GM19438 (cell line): Measurements from ENCODE around the gene EPHA8.

Source experiments
- ATAC-seq: cut with Tn5 transposase; IDR thresholded peaks from one replicate; pipeline ENCODE4 v1.9.1; 2021; ENCODE audit warnings: low read depth; ENCODE audit not compliant: unreplicated experiment

The EPHA8 gene

GRCh38 chr1:22563671-22564602, 648 bp downstream of the EPHA8 start:
- no peak for ATAC-seq

DNA sequence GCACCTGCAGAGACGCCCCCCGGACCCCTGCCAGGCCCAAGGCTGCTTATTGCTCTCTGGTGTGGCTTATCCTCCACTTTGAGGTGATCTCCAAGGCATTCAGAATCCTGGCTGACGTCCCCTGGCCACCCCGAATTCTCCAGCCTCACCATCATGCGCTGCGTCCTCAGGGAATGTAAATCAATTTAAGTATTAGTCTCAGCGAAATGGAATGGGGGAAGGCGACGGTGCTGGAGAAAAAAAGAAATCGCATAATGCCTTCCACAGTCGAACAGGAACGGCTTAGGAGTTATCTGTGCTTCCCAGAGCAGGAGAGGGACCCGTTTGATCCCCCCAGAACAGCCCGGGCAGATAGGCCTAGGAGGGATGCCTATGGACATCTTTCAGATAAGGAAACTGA, 2.9 kb downstream of the EPHA8 start:
- no peak for ATAC-seq

GRCh38 chr1:22567197-22567596, 3.9 kb downstream of the EPHA8 start:
- no peak for ATAC-seq

GRCh38 chr1:22567994-22568393, 4.7 kb downstream of the EPHA8 start:
- ATAC-seq: no peak

DNA sequence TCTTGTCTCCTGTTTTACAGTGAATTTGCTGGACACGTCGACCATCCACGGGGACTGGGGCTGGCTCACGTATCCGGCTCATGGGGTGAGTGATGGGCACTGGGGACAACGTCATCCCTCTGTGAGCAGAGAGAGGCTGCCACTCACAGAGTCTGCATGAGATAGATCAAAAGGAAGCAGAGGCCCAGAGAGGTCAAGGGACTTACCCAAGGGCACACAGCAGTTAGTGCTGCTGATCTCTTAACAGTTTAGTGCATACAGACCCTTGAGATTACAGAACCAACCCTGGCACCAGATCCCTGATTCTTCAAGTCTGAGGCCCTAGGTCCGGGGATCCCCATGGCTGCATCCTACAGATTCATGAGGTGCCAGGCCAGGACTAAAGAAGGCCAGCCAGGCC, 6.0 kb downstream of the EPHA8 start:
- ATAC-seq: no peak

GRCh38 chr1:22570140-22570909, 7.0 kb downstream of the EPHA8 start:
- ATAC-seq: no peak

DNA sequence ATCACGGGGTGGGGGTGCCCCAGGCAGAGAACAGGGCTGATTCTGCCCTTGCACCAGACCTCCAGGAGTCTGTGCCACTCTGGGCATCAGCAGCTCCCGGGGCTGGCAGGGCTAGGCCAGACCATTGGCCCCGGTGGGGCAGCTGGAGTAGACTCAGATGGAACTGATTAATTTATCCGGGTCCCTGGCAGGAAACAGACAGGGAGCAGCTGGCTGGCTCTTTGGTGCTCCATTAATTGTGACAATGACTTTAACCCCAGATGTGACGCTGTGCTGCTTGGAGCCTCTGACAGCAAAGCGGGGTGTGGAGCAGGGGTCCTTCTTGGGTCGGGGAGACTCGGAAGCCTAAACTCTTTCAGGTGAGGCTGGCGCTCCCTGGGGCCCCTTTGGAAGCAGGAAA, 9.5 kb downstream of the EPHA8 start:
- ATAC-seq: no peak

DNA sequence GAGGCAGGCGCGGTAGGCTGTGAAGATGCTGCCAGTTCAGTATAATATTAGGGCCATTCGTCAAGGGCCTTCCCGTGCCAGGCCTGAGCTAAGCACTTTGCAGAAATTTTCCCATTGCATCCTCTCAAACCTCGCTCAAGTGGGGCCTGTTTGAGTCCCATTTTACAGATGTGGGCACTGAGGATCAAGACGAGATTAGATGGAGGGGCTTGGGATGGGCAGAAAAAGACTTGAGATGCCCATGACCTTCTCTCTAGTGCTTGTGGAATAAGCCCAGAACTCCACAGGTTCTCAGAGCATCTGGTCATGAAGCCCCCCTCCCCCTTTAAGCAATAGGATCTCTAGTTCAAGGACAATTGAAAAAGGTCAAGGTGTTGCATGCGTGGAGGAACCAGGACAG, 9.9 kb downstream of the EPHA8 start:
- ATAC-seq: no peak

- no peak for ATAC-seq
Measured at GRCh38 chr1:22575532-22576149, 12.4 kb downstream of the EPHA8 start.

DNA sequence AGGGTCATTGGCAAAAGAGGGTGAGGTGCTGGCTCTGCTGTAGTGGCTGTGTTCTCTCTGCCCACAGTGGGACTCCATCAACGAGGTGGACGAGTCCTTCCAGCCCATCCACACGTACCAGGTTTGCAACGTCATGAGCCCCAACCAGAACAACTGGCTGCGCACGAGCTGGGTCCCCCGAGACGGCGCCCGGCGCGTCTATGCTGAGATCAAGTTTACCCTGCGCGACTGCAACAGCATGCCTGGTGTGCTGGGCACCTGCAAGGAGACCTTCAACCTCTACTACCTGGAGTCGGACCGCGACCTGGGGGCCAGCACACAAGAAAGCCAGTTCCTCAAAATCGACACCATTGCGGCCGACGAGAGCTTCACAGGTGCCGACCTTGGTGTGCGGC, 12.9 kb downstream of the EPHA8 start:
- no peak for ATAC-seq

GRCh38 chr1:22576617-22577016, 13.3 kb downstream of the EPHA8 start:
- ATAC-seq: no peak

GRCh38 chr1:22578732-22579361, 15.6 kb downstream of the EPHA8 start:
- ATAC-seq: no peak

GRCh38 chr1:22579541-22580155, 16.4 kb downstream of the EPHA8 start:
- ATAC-seq: no peak

DNA sequence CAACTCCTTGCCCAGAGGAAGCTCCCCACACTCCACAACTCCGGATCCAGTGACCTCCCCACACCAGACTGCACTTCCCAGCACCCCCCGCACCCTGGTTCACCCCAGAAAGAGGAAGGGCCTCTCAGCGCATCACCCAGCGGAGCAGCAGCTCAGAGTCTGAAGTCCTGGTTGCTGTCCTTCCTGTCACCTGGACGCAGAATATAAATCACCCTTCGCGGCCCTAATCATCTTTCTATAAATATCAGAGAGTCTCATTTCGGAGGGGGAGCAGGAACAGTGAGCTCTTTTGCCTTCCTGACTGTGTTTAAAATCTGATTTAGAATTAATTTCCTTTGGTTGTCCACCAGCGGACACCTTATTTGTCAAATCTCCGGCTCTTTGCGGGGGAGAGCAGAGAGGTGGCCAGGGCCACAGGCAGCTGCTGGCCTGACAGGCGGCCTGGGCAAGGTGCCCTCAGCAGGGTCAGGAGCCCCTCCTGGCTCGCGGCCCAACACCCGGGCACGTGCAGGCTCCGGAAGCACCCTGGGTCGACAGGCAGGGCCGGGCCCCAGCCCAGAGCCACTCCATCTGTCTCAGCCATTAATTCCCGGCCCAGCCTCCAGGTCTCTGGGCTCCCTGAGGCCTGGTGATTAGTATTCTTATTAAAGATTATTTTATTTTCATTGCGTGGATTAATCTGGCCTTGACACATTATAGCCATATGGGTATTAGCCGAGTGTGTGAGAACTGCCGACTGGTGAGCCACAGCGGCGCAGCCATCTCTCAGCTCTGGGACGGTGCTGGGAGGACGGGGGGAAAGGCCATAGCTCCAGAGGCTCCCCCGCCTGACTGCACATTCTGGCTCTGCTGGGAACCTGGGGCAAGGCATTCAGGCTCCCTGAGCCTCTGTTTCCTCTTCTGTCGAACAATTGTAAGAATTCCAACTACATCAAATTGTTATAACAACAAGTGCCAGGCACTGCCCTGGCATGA, 19.7 kb downstream of the EPHA8 start:
- ATAC-seq: no peak

DNA sequence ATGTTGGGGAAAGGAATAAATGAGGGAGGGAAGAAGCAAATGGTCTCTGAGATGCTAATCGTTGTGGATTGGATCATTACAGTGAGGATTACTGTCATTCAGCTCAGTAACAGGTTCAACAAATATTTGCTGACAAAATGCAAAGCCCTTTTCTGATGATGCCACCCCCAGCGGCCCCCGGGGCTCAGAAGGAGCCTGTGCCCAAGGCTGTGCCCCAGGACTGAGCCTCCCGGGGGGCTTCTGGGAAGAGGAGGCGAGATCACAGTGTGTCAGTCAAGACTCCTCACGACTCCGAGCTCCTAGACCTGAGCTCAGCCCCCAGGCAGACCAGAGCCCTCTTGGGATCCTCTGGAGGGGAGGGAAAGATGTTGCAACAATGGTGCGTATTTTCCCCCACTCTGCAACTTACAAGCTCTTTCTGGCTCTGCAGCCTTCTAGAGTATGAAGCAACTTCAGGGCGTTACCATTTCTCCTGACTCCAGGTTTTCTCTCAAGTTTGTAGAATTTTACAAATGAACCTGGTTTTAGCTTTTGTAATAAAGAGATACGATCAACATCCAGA, 20.8 kb downstream of the EPHA8 start:
- no peak for ATAC-seq

GRCh38 chr1:22584970-22585369, 21.7 kb downstream of the EPHA8 start:
- ATAC-seq: no peak

GRCh38 chr1:22585471-22585870, 22.2 kb downstream of the EPHA8 start:
- no peak for ATAC-seq

DNA sequence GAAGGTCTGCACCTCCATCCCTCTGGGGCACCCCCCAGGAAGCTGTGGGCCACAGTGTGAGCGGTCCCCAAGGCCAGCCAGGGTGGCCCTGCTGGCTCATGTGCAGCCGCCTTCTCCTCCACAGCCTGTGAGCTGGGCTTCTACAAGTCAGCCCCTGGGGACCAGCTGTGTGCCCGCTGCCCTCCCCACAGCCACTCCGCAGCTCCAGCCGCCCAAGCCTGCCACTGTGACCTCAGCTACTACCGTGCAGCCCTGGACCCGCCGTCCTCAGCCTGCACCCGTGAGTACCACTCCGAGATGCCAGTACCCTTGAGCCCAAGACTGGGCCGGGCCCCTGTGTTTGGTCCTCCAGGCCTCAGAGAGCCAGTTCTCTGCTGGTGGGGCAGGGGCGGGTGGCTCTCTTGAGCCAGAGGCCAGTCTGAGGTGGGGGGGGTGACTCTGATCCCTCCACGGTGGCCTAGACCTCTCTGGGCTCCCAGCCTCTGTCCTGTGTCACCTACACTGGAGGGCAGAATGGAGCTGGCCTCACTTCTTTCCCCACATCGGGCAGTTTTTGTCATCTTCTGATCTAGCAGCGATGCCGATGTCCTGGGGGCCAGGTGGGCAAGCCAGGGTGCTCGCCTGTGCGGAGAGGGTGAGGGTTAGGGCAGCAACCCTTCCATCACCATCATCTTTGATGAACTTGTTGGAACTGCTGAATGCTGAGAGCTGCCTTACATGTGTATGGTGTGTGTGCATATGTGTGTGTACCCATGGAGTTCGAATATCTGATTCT, 23.3 kb downstream of the EPHA8 start:
- ATAC-seq: no peak
